GM23248 (cell line): Measurements from ENCODE around the gene GFI1B. TPM values are rescaled to one million over a fixed set of nuclear protein-coding genes. Genes with fewer than 3 reads are reported as not detected.
"Not testable (repeated sequence)": the region's sequence is repeated elsewhere in the genome, so short reads cannot be mapped to it uniquely, and the experiment has no call there.

Experiments
- DNase-seq: peaks from one replicate; pipeline ENCODE4 v3.0.0-alpha.2; 2015
- H2AFZ ChIP-seq: fragments of 200-600 bp; sonication (generic); 2 replicates; pipeline ENCODE4 v1.6.1; 2016; ENCODE audit warnings: antibody characterized with exemption
- H3F3A ChIP-seq: fragments of 200-600 bp; sonication (generic); 2 replicates; pipeline ENCODE4 v1.6.1; 2016; ENCODE audit warnings: mild to moderate bottlenecking, antibody characterized with exemption, mixed run types; ENCODE audit not compliant: insufficient read depth
- H3K27ac ChIP-seq: fragments of 200-600 bp; sonication (generic); 2 replicates; pipeline ENCODE4 v1.5.1; 2016; ENCODE audit warnings: mild to moderate bottlenecking
- H3K27me3 ChIP-seq: fragments of 200-600 bp; sonication (generic); replicated peaks from 2 replicates; pipeline ENCODE4 v1.6.1; 2016; ENCODE audit warnings: mild to moderate bottlenecking; ENCODE audit not compliant: insufficient read depth
- H3K36me3 ChIP-seq: fragments of 200-600 bp; sonication (generic); 2 replicates; pipeline ENCODE4 v1.6.1; 2016; ENCODE audit warnings: low read depth, mild to moderate bottlenecking
- H3K4me1 ChIP-seq: fragments of 200-600 bp; sonication (generic); 2 replicates; pipeline ENCODE4 v1.6.1; 2016; ENCODE audit warnings: mild to moderate bottlenecking; ENCODE audit not compliant: insufficient read depth
- H3K4me2 ChIP-seq: fragments of 200-600 bp; sonication (generic); one replicate; pipeline ENCODE4 v1.6.1; 2016; ENCODE audit warnings: mild to moderate bottlenecking; ENCODE audit not compliant: unreplicated experiment
- H3K4me3 ChIP-seq: fragments of 200-600 bp; sonication (generic); 2 replicates; pipeline ENCODE4 v1.5.1; 2016; ENCODE audit warnings: mild to moderate bottlenecking
- H3K79me2 ChIP-seq: fragments of 200-600 bp; sonication (generic); 2 replicates; pipeline ENCODE4 v1.6.1; 2016; ENCODE audit warnings: mild to moderate bottlenecking; ENCODE audit not compliant: insufficient read depth
- H3K9ac ChIP-seq: fragments of 200-600 bp; sonication (generic); 2 replicates; pipeline ENCODE4 v1.6.1; 2016; ENCODE audit warnings: mild to moderate bottlenecking
- H3K9me2 ChIP-seq: fragments of 200-600 bp; sonication (generic); 2 replicates; pipeline ENCODE4 v1.6.1; 2016; ENCODE audit warnings: mixed run types, mild to moderate bottlenecking, moderate library complexity; ENCODE audit not compliant: insufficient read depth
- H3K9me3 ChIP-seq: fragments of 200-600 bp; sonication (generic); one replicate; pipeline ENCODE4 v1.6.1; 2017; ENCODE audit warnings: low read depth
- H4K20me1 ChIP-seq: fragments of 200-600 bp; sonication (generic); 2 replicates; pipeline ENCODE4 v1.6.0; 2016; ENCODE audit not compliant: insufficient read depth
- EZH2 ChIP-seq: fragments of 200-600 bp; sonication (generic); IDR thresholded peaks from 2 replicates; pipeline ENCODE4 v1.6.1; 2018; ENCODE audit warnings: antibody characterized with exemption, mild to moderate bottlenecking; ENCODE audit not compliant: insufficient read depth, poor library complexity, severe bottlenecking
- EZH2phosphoT487 ChIP-seq: fragments of 200-600 bp; sonication (generic); IDR thresholded peaks from 2 replicates; pipeline ENCODE4 v1.6.1; 2018; ENCODE audit warnings: antibody characterized with exemption, moderate library complexity, mild to moderate bottlenecking, low read depth; ENCODE audit not compliant: insufficient read depth
- WGBS, 2 experiments: methylation state at CpG; one replicate each; pipeline ENCODE4 v1.1.6; 2015 to 2017; ENCODE audit warnings: low lambda C conversion rate in 2 of 2, low coverage in 1 of 2; ENCODE audit errors: missing lambda C conversion rate in 2 of 2; 5-methylcytosine and 5-hydroxymethylcytosine counted together
- in situ Hi-C: fragments of 300-500 bp; cut with MboI; formaldehyde crosslinking; loops from 2 replicates; pipeline ENCODE4 v1.15.0; 2020
- microRNA-seq: library from miRNA; unstranded; fragments of <30 nt; microRNA quantifications from one replicate; pipeline ENCODE4, GENCODE V29; 2016; ENCODE audit warnings: borderline number of aligned reads
- polyA plus RNA-seq: library from polyadenylated mRNA; unstranded; fragments of >200 nt; fragmentation: Nextera tagmentation; extraction: Ambion mirVana; gene quantifications from 2 replicates; pipeline ENCODE4 v1.2.1, GENCODE V29; 2016
- small RNA-seq: library from RNA; depleted of rRNA; stranded (forward); fragments of <200 nt; gene quantifications from one replicate; pipeline ENCODE3, GENCODE V24; 2014; ENCODE audit warnings: low read depth, low replicate concordance
- total RNA-seq: library from RNA; depleted of rRNA; stranded (reverse); fragments of >200 nt; shearing (Covaris generic); gene quantifications from 2 replicates; pipeline ENCODE4 v1.2.3, GENCODE V29; 2014; rRNA removed

Gene GFI1B
- total and polyA plus RNA-seq, 2 experiments from 2014 or later, result not detected

DNA sequence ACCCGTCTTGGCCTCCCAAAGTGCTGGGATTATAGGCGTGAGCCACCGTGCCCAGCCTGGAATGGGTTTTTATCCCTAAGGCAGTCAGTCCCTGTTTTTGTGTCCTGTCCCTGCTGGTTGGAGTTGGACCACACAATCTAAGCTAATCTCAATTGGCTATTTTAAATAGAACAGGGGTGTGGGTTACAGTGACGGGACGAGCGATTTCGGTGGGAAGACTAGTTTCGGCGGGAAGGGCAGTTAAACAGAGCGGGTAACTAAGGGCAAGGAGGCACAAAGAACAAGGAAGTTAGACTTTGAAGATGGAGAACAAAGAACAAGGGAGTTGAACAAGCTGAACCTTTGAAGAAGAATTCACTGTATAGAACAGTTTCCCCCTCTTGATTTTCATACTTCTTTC, 53.7 kb downstream of the GFI1B start:
- H3K36me3 ChIP-seq, result no peaks in the 10 kb centered on the region

DNA sequence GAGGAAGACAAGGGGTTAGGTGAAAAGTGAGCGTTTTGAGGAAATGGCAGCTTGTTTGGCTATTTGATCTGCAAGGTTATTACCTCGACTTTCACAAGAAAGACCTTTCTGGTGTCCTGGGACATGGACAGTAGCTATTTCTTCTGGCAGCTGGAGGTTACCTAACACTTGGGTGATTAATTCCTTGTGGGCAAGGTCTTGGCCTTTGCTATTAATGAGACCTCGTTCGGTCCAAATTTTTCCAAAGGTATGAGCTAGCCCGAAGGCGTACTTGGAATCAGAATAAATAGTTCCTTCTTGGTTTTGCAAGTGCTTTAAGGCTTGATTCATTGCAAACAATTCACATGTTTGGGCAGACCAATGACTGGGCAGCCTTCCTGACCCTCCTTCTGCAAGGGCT, 57.2 kb downstream of the GFI1B start:
- Histone ChIP-seq H3K4me3 (no peak overlapping the region), H3K9me3 (no peaks in the 10 kb centered on the region), H3K4me2 (no peak overlapping the region), H3K36me3 (no peaks in the 10 kb centered on the region), H3F3A (no peaks in the 10 kb centered on the region), H3K27me3 (no peaks in the 10 kb centered on the region), H2AFZ (no peak overlapping the region), H3K9me2 (no peaks in the 10 kb centered on the region), H3K9ac (no peak overlapping the region), H3K4me1 (peaks cover 7% of the 10 kb centered on the region; the same call in 1 of the 2 replicates), H3K27ac (no peak overlapping the region), H3K79me2 (peaks cover 99% of the 10 kb centered on the region), H4K20me1 (peaks cover 4% of the 10 kb centered on the region; the same call in 1 of the 2 replicates)
- no peak for DNase-seq
- TF ChIP-seq EZH2 (no peak), EZH2phosphoT487 (no peak)
- 85 to 89% methylated on average over 6 of the region's 6 CpGs for WGBS, 2 experiments
- in situ Hi-C loops, result loop anchor here (25.0 kb wide), 1 partner anchor 452 kb away; the partner anchor contains the start of gene SLC2A6

More for the DNA sequence above, 53.7 kb downstream of the GFI1B start:
- Histone ChIP-seq H3K4me3 (peak overlapping the region; percentile 92), H3K79me2 (peaks cover 74% of the 10 kb centered on the region), H3K9me3 (no peaks in the 10 kb centered on the region), H3F3A (no peaks in the 10 kb centered on the region), H4K20me1 (no peaks in the 10 kb centered on the region; the same call in 1 of the 2 replicates), H3K27me3 (no peaks in the 10 kb centered on the region), H3K4me2 (peak overlapping the region; percentile 99), H3K9me2 (no peaks in the 10 kb centered on the region), H3K9ac (no peak overlapping the region), H3K4me1 (peaks cover 7% of the 10 kb centered on the region; the same call in 1 of the 2 replicates), H3K27ac (no peak overlapping the region), H2AFZ (no peak overlapping the region)
- WGBS, 2 experiments, result 95 to 99% methylated on average over 10 of the region's 10 CpGs
- TF ChIP-seq EZH2 (no peak), EZH2phosphoT487 (no peak)
- DNase-seq, result no peak
- in situ Hi-C loops, result loop anchor here (25.0 kb wide), 1 partner anchor 455 kb away; the partner anchor contains the start of gene SLC2A6

DNA sequence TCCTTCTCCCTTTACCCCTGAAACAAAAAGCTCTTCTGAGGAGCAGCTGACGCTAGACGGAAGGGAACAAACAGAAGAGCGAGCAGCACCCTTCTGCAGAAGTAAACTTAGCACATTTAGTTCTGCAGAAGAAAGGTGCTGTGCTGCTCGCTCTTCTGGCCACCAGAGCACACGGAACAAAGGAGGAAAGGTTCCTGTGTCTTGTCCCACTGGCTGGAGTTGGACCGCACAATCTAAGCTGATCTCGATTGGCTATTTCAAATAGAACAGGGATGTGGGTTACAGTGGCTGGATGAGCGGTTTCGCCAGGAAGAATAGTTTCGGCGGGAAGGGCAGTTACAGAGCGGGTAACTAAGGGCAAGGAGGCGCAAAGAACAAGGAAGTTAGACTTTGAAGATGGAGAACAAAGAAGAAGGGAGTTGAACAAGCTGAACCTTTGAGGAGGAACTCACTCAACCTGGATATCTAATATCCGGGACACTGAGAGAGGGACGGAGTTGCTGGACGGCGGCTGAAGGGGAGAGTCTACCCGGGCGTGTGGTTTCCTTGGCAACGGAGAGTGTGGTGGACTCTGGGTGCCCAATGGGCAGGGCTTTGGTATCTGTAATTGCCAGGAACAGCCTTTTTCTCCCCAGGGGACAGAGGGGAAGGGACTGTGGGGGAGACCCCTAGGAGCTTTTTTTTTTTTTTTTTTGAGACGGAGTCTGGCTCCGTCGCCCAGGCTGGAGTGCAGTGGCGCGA, 59.5 kb downstream of the GFI1B start:
- peaks cover 4% of the 10 kb centered on the region; the same call in 1 of the 2 replicates for H4K20me1 ChIP-seq
- TF ChIP-seq EZH2 (no peak), EZH2phosphoT487 (no peak)
- no peaks in the 10 kb centered on the region for H3K9me2 ChIP-seq
- in situ Hi-C loops, result loop anchor here (25.0 kb wide), 1 partner anchor 449 kb away; the partner anchor contains the start of gene SLC2A6
- no peak overlapping the region for H3K4me3 ChIP-seq
- DNase-seq, result no peak
- no peak overlapping the region for H3K9ac ChIP-seq
- no peaks in the 10 kb centered on the region for H3F3A ChIP-seq
- H3K79me2 ChIP-seq, result peaks cover 86% of the 10 kb centered on the region
- no peaks in the 10 kb centered on the region for H3K4me1 ChIP-seq
- H3K36me3 ChIP-seq, result peaks cover 7% of the 10 kb centered on the region; the same call in 1 of the 2 replicates
- H2AFZ ChIP-seq, result no peak overlapping the region
- no peaks in the 10 kb centered on the region for H3K9me3 ChIP-seq
- H3K27me3 ChIP-seq, result no peaks in the 10 kb centered on the region
- H3K4me2 ChIP-seq, result no peak overlapping the region
- WGBS, 2 experiments, result 97 to 98% methylated on average over 20 to 25 of the region's 25 CpGs
- H3K27ac ChIP-seq, result no peak overlapping the region

DNA sequence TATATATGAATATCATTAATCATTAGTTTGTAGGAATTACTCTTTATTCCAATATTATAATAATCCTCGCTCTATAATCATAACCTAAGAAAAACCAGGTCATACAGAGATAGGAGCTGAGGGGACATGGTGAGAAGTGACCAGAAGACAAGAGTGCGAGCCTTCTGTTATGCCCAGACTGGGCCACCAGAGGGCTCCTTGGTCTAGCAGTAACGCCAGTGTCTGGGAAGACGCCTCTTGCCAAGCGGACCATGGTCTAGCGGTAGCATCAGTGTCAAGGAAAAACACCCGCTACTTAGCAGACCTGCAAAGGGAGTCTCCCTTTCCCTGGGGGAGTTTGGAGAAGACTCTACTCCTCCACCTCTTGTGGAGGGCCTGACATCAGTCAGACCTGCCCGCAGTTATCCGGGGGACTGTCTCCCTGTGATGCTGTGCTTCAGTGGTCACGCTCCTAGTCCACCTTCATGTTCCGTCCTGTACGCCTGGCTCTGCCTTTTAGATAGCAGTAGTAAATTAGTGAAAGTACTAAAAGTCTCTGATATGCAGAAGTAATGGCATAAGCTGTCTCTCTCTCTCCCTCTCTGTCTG, 62.5 kb downstream of the GFI1B start:
- H3K9me3 ChIP-seq, H3K9me2 ChIP-seq, H3K9ac ChIP-seq, H3K27ac ChIP-seq, H3K36me3 ChIP-seq, H4K20me1 ChIP-seq, H3F3A ChIP-seq, H3K4me2 ChIP-seq, H3K27me3 ChIP-seq, H2AFZ ChIP-seq, H3K4me1 ChIP-seq, H3K4me3 ChIP-seq: not testable (repeated sequence)
- in situ Hi-C loops, result loop anchor here (10.0 to 25.0 kb wide), 2 partner anchors 104 to 446 kb away; partner anchors contain the start of gene SLC2A6
- 77 to 82% methylated on average over 12 of the region's 12 CpGs for WGBS, 2 experiments
- peak; percentile 61 for DNase-seq
- H3K79me2 ChIP-seq, result peaks cover 55% of the 10 kb centered on the region

Small RNAs within 50 kb of the gene (microRNA-seq; reads per million reads assigned to microRNA genes)
- gene MIR548AW, result not detected

Small RNAs within 50 kb of the gene (small RNA-seq; reads per million reads assigned to genes)
- gene AL593851.1 (not detected), gene MIR548AW (not detected), gene RNU7-21P (not detected)

Other genes starting within 250 kb of the GFI1B start
- gene AK8, start 100.4 kb upstream of the GFI1B start, total RNA-seq, result 0.32 and 1.0 TPM in 2 replicates
- 0.22 and 0.89 TPM in 2 replicates for gene AK8, start 100.4 kb upstream of the GFI1B start, polyA plus RNA-seq
- 2.3 and 6.2 TPM in 2 replicates for gene SPACA9, start 99.8 kb upstream of the GFI1B start, total RNA-seq
- gene SPACA9, start 99.8 kb upstream of the GFI1B start, polyA plus RNA-seq, result 9.8 and 10.4 TPM in 2 replicates
- gene TSC1, start 34.1 kb upstream of the GFI1B start, total RNA-seq, result 22.4 and 33.0 TPM in 2 replicates
- 18.8 and 19.6 TPM in 2 replicates for gene TSC1, start 34.1 kb upstream of the GFI1B start, polyA plus RNA-seq
- gene GTF3C5, start 52.3 kb downstream of the GFI1B start, total RNA-seq, result 33.6 and 40.1 TPM in 2 replicates
- gene GTF3C5, start 52.3 kb downstream of the GFI1B start, polyA plus RNA-seq, result 33.5 and 34.4 TPM in 2 replicates
- gene CEL, start 83.3 kb downstream of the GFI1B start, total RNA-seq, result 0.22 TPM in 1 of 2 replicates, not detected in the other
- 0.13 TPM in 1 of 2 replicates, not detected in the other for gene CEL, start 83.3 kb downstream of the GFI1B start, polyA plus RNA-seq
- gene RALGDS, start 142.5 kb downstream of the GFI1B start, total RNA-seq, result 21.7 and 51.7 TPM in 2 replicates
- 8.5 and 8.9 TPM in 2 replicates for gene RALGDS, start 142.5 kb downstream of the GFI1B start, polyA plus RNA-seq
- gene GBGT1, start 185.2 kb downstream of the GFI1B start, total RNA-seq, result 2.7 and 3.1 TPM in 2 replicates
- gene GBGT1, start 185.2 kb downstream of the GFI1B start, polyA plus RNA-seq, result 0.95 and 1.3 TPM in 2 replicates
- gene OBP2B, start 230.6 kb downstream of the GFI1B start, total RNA-seq, result not detected in 2 replicates
- not detected in 2 replicates for gene OBP2B, start 230.6 kb downstream of the GFI1B start, polyA plus RNA-seq